CD4-positive, alpha-beta T cell treated with Interleukin-15 for 4 hours (primary cell): ENCODE results near the gene RNF115.

ENCODE experiments used
- DNase-seq: peaks from one replicate; pipeline ENCODE4 v3.0.0-alpha.2; 2020; ENCODE audit warnings: low spot score

Gene RNF115

DNA sequence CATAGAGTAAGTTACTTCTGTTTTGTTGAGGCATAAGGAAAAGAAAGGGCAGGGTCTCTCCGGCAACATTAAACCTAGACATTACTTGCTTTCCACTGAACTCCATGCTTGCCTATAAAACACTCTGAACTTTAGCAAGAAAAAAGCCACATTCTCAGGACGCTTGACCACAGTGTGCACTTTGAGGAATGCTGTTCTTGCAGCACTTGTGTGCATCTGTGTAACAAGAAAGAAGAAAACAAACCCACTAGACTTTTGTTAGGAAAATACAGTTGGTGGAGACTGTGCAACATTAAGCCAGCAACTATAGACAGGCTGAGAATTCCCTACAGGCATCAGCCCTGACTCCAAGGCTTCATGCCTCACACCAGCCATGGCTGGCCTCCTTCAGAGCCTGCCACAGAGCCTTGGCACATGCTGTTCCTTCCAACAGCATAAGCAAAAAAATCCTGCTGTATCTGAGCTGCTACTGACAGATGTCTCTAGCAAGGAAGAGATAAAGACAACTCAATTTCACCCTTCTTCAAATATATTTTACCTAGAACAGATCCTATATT, 122.5 kb downstream of the RNF115 start:
- DNase-seq = no peak

DNA sequence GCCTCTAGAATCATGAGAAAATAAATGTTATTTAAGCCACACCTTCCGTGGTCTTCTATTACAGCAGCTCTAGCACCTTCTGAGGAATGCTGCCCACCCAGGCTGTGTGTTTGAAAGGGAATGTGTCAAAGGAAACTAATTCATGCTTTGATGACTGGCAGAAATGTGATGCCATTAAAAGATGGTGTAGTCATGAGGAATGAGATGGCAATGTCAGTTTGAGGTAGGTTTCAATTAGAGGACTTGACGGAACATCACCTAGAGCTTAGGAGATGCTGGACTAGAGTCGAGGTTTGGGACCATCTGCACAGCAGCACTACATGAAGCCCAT, 127.3 kb downstream of the RNF115 start:
- DNase-seq = no peak

DNA sequence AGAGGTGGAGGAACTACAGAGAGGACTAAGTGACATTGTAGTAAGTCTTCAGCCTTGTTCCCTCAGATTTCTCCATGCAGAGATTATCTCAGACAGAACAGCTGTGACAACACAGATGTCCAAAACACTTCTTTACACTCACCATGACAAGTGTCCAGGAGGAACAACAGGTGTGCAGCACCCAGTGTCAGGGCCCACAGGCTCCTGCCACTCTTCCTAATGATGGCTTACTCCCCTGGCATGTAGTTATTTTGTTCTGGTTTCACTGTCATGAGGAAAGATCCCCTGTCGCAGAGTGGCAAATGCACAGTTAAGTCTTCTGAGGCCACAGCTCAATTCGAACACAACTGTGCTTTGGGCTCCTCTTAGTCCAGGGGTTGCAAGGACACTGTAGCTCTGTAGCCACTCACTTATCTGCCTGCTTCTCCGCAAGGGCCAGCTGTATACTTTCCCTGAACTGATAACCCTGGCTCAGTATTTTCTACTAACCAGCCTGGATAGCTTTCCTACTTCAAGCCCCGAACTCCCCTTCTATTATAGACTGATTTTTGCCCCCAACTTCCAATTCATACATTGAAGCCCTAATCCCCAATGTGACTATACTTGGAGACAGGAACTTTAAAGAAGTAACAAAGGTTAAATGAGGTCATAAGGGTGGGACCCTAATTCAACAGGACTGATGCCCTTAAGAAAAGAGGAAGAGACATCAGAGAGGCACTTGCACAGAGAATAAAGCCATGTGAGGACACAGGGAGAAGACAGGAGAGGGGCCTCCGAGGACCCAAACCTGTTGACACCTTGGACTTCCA, 127.9 kb downstream of the RNF115 start:
- DNase-seq = no peak

DNA sequence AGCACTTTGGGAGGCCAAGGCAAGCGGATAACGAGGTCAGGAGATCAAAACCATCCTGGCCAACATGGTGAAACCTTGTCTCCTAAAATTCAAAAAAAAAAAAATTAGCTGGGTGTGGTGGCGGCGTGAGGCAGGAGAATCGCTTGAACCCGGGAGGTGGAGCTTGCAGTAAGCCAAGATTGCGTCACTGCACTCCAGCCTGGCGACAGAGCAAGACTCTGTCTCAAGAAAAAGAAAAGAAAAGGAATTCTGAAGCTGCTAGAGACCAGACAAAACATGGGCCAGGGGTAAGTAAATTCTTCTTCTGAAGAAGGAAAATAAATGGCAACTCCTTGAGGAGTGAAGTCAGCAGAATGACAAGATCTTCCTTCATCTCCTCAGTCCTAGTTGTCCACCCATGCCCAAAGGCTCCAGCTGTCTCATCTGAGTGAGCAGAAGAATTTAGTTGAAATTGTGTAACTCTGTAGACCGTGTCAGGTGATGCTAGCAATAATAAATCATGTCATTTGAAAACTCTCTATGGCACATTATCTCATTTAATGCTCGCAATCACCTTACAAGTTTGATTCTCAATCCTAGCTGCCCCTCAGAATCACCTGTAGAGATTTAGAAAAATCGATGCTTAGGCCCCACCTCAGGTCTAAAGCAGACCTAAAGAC, 131.0 kb downstream of the RNF115 start:
- DNase-seq = no peak

DNA sequence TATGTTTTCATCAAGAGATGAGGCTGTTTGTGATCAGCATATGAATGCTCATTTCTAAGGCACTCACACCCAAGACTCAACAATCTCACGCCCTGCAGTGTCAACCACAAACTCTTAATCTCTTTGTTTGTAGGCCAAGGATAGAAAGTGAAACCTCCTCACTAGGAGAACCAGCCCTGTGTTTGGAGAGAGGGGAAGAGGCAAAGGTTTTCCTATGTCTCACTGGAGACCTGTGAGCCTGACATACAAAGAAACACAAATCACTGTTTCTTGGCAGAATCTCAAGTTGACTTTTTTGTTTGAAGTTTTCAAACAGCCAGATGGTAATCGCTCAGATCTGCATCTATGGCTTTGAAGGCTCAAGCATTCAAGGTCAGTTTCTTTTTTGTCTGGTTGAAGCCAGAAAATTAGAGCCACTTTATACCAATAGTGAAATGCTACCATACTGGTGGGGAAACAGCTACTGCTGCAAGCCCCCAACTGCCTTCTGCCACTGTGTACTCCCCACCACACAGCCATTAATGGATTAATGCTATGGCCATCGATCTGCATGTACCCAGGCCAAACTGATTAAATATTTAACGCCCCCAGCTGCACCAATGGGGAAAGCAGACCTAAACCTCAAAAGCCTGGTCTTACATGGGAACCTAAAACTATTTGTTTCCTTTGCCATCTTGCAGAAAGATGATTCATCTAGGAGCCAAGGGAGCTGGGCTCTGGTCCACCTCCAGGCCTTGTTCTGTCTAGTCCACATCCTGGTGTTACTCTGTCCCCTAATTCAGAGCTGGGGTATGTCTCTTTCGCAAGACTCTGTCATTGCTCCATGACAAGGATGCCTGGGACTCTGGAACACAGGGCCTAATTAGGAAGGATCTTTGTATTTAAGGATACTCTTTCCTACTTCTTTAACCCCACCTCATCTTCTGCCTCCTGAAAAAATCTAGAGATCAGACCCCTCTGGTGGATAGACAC, 133.0 kb downstream of the RNF115 start:
- peak; percentile 50 for DNase-seq

DNA sequence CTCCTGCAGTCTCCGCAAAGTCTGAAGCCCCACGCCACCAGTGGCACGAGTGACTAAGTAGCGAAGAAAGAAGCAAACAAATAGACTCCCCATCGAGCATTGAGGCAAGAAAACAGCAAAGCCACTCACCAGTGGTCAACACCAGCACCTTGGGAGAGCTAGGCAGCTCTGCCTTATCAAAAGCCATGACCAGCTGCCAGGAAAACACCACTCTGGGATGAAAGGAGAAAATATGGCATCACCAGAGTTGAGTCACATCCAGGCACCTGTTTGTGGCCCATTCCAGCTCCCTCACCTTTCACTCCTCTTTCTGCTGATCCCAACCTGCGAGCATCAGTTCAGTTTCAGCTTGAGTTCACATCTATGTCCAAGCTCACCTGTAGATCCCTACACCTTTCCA, 134.0 kb downstream of the RNF115 start:
- DNase-seq = no peak

DNA sequence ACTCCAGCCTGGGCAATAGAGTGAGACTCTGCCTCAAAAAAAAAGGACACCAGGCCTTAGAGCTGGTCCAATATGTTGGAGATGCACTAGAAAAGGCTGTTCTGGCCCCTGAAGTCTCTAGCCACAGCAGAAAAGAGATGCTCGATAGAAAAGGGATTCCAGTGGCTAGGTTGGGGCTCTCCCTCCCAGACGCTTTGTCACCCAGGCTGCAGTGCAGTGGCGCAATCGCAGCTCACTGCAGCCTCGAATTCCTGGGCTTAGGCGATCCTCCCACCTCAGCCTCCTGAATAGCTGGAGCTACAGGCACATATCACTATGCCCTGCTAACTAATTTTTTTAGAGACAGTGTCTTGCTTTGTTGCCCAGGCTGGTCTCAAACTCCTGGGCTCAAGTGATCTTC, 135.0 kb downstream of the RNF115 start:
- no peak for DNase-seq
